Gastroesophageal sphincter (tissue), 4 donors: ENCODE results near the gene TENM3. TPM values are rescaled to one million over a fixed set of nuclear protein-coding genes. Genes with fewer than 3 reads are reported as not detected.

Experiments
- ATAC-seq: fragments of 150-250 bp; one replicate; pipeline ENCODE4 v1.9.1; 2016; ENCODE audit warnings: mild to moderate bottlenecking, moderate library complexity
- H3K27ac ChIP-seq, 4 donors: fragments of 200-600 bp; sonication (generic) in 3 of 4; 1 replicate in 3 of 4; 2 replicates in 1 of 4; pipeline ENCODE4 v1.5.1; 2016 to 2019
- H3K27me3 ChIP-seq: fragments of 200-600 bp; sonication (generic); one replicate; pipeline ENCODE4 v1.5.1; 2019
- H3K36me3 ChIP-seq, 2 donors: fragments of 200-600 bp; sonication (generic); one replicate each; pipeline ENCODE4 v1.5.1; 2019; ENCODE audit warnings: control low read depth in 1 of 2
- H3K4me1 ChIP-seq, 3 donors: fragments of 200-600 bp; sonication (generic); 1 replicate in 2 of 3; 2 replicates in 1 of 3; pipeline ENCODE4 v1.5.1; 2016 to 2019; ENCODE audit warnings: control low read depth in 2 of 3
- H3K4me3 ChIP-seq, 2 donors: fragments of 200-600 bp; sonication (generic); one replicate each; pipeline ENCODE4 v1.5.1; 2019; ENCODE audit warnings: mild to moderate bottlenecking in 1 of 2, moderate library complexity in 1 of 2
- H3K9me3 ChIP-seq, 3 donors: fragments of 200-600 bp; sonication (generic); one replicate each; pipeline ENCODE4 v1.5.1; 2017 to 2019; ENCODE audit warnings: control low read depth in 2 of 3
- CTCF ChIP-seq, 4 experiments: fragments of 200-600 bp in 2 of 4; fragments of 450-650 bp in 2 of 4; sonication (generic) in 1 of 4; IDR thresholded peaks; one replicate each; pipeline ENCODE4 v1.5.1; 2017 to 2019; ENCODE audit warnings: antibody characterized with exemption in 4 of 4, mild to moderate bottlenecking in 2 of 4, moderate library complexity in 2 of 4
- EP300 ChIP-seq: sonication (generic); formaldehyde crosslinking; IDR thresholded peaks from one replicate; pipeline ENCODE4 v1.6.1; 2017; ENCODE audit warnings: antibody characterized with exemption, mild to moderate bottlenecking
- POLR2A ChIP-seq, 2 donors: fragments of 450-650 bp; IDR thresholded peaks; one replicate each; pipeline ENCODE4 v1.6.1; 2017; ENCODE audit warnings: antibody characterized with exemption in 2 of 2, mild to moderate bottlenecking in 2 of 2, moderate library complexity in 1 of 2
- POLR2AphosphoS5 ChIP-seq: sonication (generic); formaldehyde crosslinking; IDR thresholded peaks from one replicate; pipeline ENCODE4 v1.6.1; 2017; ENCODE audit warnings: antibody characterized with exemption
- WGBS, 2 donors: methylation state at CpG; one replicate each; pipeline ENCODE4 v1.1.5; 2018; ENCODE audit warnings: low coverage in 1 of 2; 5-methylcytosine and 5-hydroxymethylcytosine counted together
- total RNA-seq, 4 donors: library from RNA; depleted of rRNA; stranded (reverse); fragments of >200 nt; gene quantifications; one replicate each; pipeline ENCODE4 v1.1.0, GENCODE V29; 2016

The TENM3 gene
- total RNA-seq, 4 donors from 2014 or later, result 8.2 to 39.9 (median 15.8) TPM

GRCh38 chr4:182800216-182800515 lies 557.0 kb downstream of the TENM3 start:
- TF ChIP-seq EP300 (no peak), POLR2AphosphoS5 (no peak), CTCF (IDR thresholded peaks at IDR 0.05) (no peak), POLR2A (IDR thresholded peaks at IDR 0.05) (no peak)
- ATAC-seq, result no peak
- peaks cover 0 to 12% of the 10 kb centered on the region in 2 donors for H3K36me3 ChIP-seq
- H3K27ac ChIP-seq, result no peak overlapping the region
- H3K9me3 ChIP-seq, result no peaks in the 10 kb centered on the region
- no peaks in the 10 kb centered on the region for H3K4me1 ChIP-seq
- no peak overlapping the region for H3K4me3 ChIP-seq
- WGBS, 2 donors, result 82 to 90% methylated on average over 4 to 16 of the region's 29 CpGs
- peaks cover 4% of the 10 kb centered on the region for H3K27me3 ChIP-seq

- no peak for ATAC-seq
- no peak overlapping the region for H3K27ac ChIP-seq
- WGBS, 2 donors, result 74 to 87% methylated on average over 4 to 11 of the region's 15 CpGs
- H3K4me1 ChIP-seq, result peaks cover 0 to 5% (median 0%) of the 10 kb centered on the region in 3 donors
- no peak overlapping the region for H3K4me3 ChIP-seq
- H3K36me3 ChIP-seq, result peaks cover 0 to 12% of the 10 kb centered on the region in 2 donors
- no peaks in the 10 kb centered on the region for H3K9me3 ChIP-seq
- TF ChIP-seq EP300 (no peak), POLR2A (IDR thresholded peaks at IDR 0.05) (no peak), CTCF (IDR thresholded peaks at IDR 0.05) (no peak), POLR2AphosphoS5 (no peak)
- H3K27me3 ChIP-seq, result peaks cover 4% of the 10 kb centered on the region
Measured at GRCh38 chr4:182801636-182802035, 558.4 kb downstream of the TENM3 start.

- Histone ChIP-seq H3K4me1 (peaks cover 0 to 11% (median 0%) of the 10 kb centered on the region in 3 donors), H3K9me3 (no peaks in the 10 kb centered on the region), H3K36me3 (peaks cover 0 to 12% of the 10 kb centered on the region in 2 donors), H3K27me3 (peaks cover 4% of the 10 kb centered on the region), H3K27ac (no peak overlapping the region), H3K4me3 (no peak overlapping the region)
- TF ChIP-seq EP300, result no peak
- TF ChIP-seq POLR2AphosphoS5, result no peak
- no peak for TF ChIP-seq CTCF (IDR thresholded peaks at IDR 0.05)
- ATAC-seq, result no peak
Measured at GRCh38 chr4:182802621-182803020, 559.4 kb downstream of the TENM3 start.

GRCh38 chr4:182803235-182803634 lies 560.0 kb downstream of the TENM3 start:
- no peaks in the 10 kb centered on the region for H3K9me3 ChIP-seq
- H3K36me3 ChIP-seq, result peaks cover 0 to 12% of the 10 kb centered on the region in 2 donors
- no peak overlapping the region for H3K4me3 ChIP-seq
- no peak overlapping the region for H3K27ac ChIP-seq
- peaks cover 0 to 11% (median 0%) of the 10 kb centered on the region in 3 donors for H3K4me1 ChIP-seq
- H3K27me3 ChIP-seq, result peaks cover 4% of the 10 kb centered on the region
- no peak for ATAC-seq
- TF ChIP-seq POLR2A (IDR thresholded peaks at IDR 0.05) (no peak), EP300 (no peak), CTCF (IDR thresholded peaks at IDR 0.05) (no peak), POLR2AphosphoS5 (no peak)
- WGBS, 2 donors, result 67 to 80% methylated on average over 6 of the region's 6 CpGs

GRCh38 chr4:182804131-182804530 lies 560.9 kb downstream of the TENM3 start:
- no peak overlapping the region for H3K27ac ChIP-seq
- WGBS, 2 donors, result 62 to 89% methylated on average over 2 to 4 of the region's 8 CpGs
- peaks cover 4% of the 10 kb centered on the region for H3K27me3 ChIP-seq
- H3K36me3 ChIP-seq, result peaks cover 0 to 12% of the 10 kb centered on the region in 2 donors
- H3K4me1 ChIP-seq, result peaks cover 0 to 11% (median 0%) of the 10 kb centered on the region in 3 donors
- peaks cover 0 to 3% (median 0%) of the 10 kb centered on the region in 3 donors for H3K9me3 ChIP-seq
- TF ChIP-seq POLR2A (IDR thresholded peaks at IDR 0.05) (no peak), CTCF (IDR thresholded peaks at IDR 0.05) (no peak), POLR2AphosphoS5 (no peak)
- ATAC-seq, result no peak
- H3K4me3 ChIP-seq, result no peak overlapping the region
